Measurements from ENCODE around the gene DICER1.

DNA sequence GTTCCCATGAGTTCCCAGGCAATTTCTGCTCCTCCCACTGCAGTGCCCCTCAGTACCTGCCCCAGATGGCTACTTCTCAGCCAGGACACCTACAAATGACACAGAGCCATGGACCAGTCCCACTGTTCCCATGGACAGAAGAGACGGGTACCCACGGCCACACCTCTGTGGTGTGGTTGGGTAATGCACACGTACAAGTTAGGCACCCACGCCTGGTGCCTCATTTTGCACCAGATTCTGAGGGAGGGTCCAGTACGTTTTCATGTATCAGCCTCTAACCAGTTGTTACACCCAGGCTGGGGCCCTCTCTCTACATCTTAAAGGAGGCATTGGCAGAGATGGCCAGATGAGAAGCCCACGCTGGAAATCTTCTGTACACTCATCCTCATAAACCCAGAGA is 114.0 kb downstream of the DICER1 start:
- TF ChIP-seq, protein P1, sequence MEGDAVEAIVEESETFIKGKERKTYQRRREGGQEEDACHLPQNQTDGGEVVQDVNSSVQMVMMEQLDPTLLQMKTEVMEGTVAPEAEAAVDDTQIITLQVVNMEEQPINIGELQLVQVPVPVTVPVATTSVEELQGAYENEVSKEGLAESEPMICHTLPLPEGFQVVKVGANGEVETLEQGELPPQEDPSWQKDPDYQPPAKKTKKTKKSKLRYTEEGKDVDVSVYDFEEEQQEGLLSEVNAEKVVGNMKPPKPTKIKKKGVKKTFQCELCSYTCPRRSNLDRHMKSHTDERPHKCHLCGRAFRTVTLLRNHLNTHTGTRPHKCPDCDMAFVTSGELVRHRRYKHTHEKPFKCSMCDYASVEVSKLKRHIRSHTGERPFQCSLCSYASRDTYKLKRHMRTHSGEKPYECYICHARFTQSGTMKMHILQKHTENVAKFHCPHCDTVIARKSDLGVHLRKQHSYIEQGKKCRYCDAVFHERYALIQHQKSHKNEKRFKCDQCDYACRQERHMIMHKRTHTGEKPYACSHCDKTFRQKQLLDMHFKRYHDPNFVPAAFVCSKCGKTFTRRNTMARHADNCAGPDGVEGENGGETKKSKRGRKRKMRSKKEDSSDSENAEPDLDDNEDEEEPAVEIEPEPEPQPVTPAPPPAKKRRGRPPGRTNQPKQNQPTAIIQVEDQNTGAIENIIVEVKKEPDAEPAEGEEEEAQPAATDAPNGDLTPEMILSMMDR (conservative IDR thresholded peaks at IDR 0.05; ENCODE audit: low read length) = no peak
- TF ChIP-seq EZH2phosphoT487 (IDR thresholded peaks at IDR 0.05; ENCODE audit: borderline replicate concordance) = no peak

Data from Loucy (cell line).